GM10266 (cell line): ENCODE measurements around the gene OSBPL5.

Source experiments
- DNase-seq: peaks from one replicate; pipeline ENCODE4 v3.0.0; 2012; ENCODE audit errors: extremely low spot score
- CTCF ChIP-seq: IDR thresholded peaks from 2 replicates; pipeline ENCODE4 v1.5.1; 2012; ENCODE audit warnings: mild to moderate bottlenecking, low read depth; ENCODE audit not compliant: control insufficient read depth, insufficient read depth; ENCODE audit errors: missing control alignments

The OSBPL5 gene

GRCh38 chr11:3135481-3136440, 29.3 kb downstream of the OSBPL5 start:
- DNase-seq, result no peak
- TF ChIP-seq CTCF, result no peak

- no peak for TF ChIP-seq CTCF
- DNase-seq, result no peak
Measured at GRCh38 chr11:3134651-3135480, 30.2 kb downstream of the OSBPL5 start.

GRCh38 chr11:3134218-3134621, 30.9 kb downstream of the OSBPL5 start:
- no peak for TF ChIP-seq CTCF
- DNase-seq, result no peak

- DNase-seq, result no peak
- TF ChIP-seq CTCF, result no peak
Measured at GRCh38 chr11:3133261-3134217, 31.6 kb downstream of the OSBPL5 start.

DNA sequence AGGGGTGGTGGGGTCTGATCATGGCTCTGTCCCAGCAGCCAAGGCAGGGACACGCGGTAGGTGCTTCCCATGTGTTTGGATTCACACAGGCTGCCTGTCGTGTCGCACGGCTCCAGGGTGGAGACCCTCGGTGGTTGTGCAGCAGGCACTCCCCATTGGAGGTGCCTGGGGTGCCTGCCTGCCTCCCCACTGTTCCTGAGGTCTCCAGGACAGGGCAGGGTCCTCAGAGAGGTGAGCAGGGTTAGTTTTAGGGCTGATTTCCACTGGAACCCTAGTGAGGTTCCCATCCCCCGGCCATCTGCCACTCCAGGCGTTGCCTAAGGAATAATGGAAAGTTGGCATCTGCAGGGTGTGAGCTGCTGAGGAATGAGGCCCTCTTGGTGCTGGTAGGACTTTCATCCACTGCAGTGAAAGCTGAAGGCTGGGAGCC, 32.3 kb downstream of the OSBPL5 start:
- DNase-seq, result no peak
- no peak for TF ChIP-seq CTCF

DNA sequence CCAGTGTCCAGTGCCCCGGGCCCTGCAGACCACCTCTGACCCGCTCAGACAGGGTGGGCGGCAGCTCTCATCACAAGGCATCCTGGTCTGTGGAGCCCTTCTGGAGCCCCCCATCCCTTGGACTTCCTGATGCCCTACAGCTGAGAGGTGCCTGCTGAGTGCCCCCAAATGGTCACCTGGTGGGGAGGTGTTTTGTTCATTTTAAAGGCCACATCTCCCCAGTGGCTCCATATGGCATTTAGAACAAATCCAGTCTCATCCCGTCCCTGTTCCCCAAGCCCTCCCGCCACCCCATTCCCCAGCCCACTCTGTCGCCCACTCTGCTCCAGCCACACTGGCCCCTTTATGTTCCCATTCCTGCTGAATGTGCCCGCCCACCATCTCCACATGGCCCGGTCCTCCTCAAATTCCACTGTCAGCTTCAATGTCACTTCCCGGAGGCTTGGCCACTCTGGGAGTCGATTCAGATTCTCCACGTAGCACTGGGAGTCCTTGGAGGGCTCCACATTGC, 32.8 kb downstream of the OSBPL5 start:
- TF ChIP-seq CTCF, result no peak
- DNase-seq, result no peak
